ENCODE data around the gene BMI1. TPM values are rescaled to one million over a fixed set of nuclear protein-coding genes. Genes with fewer than 3 reads are reported as not detected.

Gene BMI1
- total and polyA plus RNA-seq, 2 donors (not counting 3 experiments of a cell fraction or from before 2014, with no cell fraction given), result 12.0 to 25.1 TPM

DNA sequence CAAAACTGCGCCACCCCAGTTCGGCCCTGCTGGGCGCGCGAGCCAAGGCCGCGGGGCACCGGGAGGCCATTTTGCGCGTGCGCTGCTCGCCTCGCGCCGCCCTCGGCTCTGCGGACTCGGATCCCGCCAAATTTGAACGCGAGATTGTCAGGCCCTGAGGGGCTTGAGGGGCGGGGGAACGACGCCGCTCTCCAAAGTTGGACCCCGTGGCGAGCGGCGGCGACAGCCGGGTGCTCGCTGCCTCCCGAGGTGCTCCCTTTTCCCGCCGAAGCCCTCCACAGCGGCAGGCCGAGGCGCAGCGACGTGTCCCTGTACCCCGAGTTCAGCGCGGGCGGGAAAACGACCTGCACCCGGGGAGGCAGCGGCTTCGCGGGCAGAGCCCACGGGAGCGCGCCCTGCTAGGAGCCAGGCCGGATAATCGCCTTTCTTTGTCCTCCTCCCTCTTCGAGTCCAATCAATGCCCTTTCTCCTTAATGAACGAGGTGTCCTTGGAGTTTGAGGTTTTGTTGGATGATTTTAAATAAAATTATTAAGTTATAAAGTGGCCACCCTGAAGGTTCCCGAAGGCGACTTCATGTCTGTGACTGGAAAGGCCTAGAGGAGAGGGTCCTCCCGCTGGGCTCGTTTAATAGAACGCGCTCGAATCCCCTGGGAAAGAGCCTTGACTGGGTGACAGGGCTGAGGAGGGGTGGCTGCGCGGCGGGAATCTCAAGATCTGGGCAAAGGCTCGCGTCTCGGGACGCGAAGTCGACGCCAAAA is 13.7 kb downstream of the BMI1 start:
- H3K27me3 ChIP-seq (ENCODE audit: control insufficient read depth in 2 of 2, insufficient read depth in 2 of 2, low read length in 2 of 2), result peaks cover 52 to 64% of the 10 kb centered on the region in 2 experiments
- POLR2A ChIA-PET, result no interaction called here
- peak overlapping the region; percentile 79 for H2AFZ ChIP-seq (ENCODE audit: low read depth, low read length)

GRCh38 chr10:22335173-22335933 is 14.5 kb downstream of the BMI1 start:
- CTCF ChIA-PET, result no interaction called here
- TF ChIP-seq POLR2A (IDR thresholded peaks at IDR 0.05; ENCODE audit: low read depth, low read length) (no peak), MYC (IDR thresholded peaks at IDR 0.05; ENCODE audit: low read depth, low read length) (no peak), GATA2 (IDR thresholded peaks at IDR 0.05; ENCODE audit: insufficient read depth, insufficient read length, low read depth, low read length) (no peak), POLR2AphosphoS5 (IDR thresholded peaks at IDR 0.05; ENCODE audit: insufficient read depth, low read depth, low read length) (no peak), EZH2 (IDR thresholded peaks at IDR 0.05; ENCODE audit: borderline replicate concordance, low read depth, low read length, severe bottlenecking) (peak; percentile 98)
- TF ChIP-seq, protein P1, sequence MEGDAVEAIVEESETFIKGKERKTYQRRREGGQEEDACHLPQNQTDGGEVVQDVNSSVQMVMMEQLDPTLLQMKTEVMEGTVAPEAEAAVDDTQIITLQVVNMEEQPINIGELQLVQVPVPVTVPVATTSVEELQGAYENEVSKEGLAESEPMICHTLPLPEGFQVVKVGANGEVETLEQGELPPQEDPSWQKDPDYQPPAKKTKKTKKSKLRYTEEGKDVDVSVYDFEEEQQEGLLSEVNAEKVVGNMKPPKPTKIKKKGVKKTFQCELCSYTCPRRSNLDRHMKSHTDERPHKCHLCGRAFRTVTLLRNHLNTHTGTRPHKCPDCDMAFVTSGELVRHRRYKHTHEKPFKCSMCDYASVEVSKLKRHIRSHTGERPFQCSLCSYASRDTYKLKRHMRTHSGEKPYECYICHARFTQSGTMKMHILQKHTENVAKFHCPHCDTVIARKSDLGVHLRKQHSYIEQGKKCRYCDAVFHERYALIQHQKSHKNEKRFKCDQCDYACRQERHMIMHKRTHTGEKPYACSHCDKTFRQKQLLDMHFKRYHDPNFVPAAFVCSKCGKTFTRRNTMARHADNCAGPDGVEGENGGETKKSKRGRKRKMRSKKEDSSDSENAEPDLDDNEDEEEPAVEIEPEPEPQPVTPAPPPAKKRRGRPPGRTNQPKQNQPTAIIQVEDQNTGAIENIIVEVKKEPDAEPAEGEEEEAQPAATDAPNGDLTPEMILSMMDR (IDR thresholded peaks at IDR 0.05; ENCODE audit: extremely low read depth in 1 of 2, insufficient read depth in 1 of 2, low read depth in 1 of 2, low read length in 2 of 2), result peak in 1 of 2 donors; percentile 2
- TF ChIP-seq, protein P2, sequence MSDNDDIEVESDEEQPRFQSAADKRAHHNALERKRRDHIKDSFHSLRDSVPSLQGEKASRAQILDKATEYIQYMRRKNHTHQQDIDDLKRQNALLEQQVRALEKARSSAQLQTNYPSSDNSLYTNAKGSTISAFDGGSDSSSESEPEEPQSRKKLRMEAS (IDR thresholded peaks at IDR 0.05; ENCODE audit: insufficient read depth, insufficient read length), result peak; percentile 39
- FAIRE-seq (no peak), DNase-seq (ENCODE audit: low read depth, low spot score) (peak; percentile 40)
- no peak overlapping the region for H3K27ac ChIP-seq (ENCODE audit: insufficient read depth, low read depth, low read length)
- H2AFZ ChIP-seq (ENCODE audit: low read depth, low read length), result peak overlapping the region; percentile 78
- peak overlapping the region in 2 of 3 experiments; percentile 23 to 35 for H3K4me3 ChIP-seq (replicated peaks in 1 of 3; ENCODE audit: insufficient read depth in 1 of 3, low read depth in 1 of 3, low read length in 3 of 3)
- H3K9me1 ChIP-seq (replicated peaks; ENCODE audit: control insufficient read depth, extremely low read depth, insufficient read depth, low read length), result no peaks in the 10 kb centered on the region
- intact Hi-C loops (cut with micrococcal nuclease), result loop anchor here (1.0 kb wide), 1 partner anchor 9 kb away; no protein-coding TSS in a partner anchor
- BruUV-seq (replicated peaks), result no TSS peak
- H3K79me2 ChIP-seq (ENCODE audit: control insufficient read depth, insufficient read depth, low read length), result no peaks in the 10 kb centered on the region
- POLR2A ChIA-PET, result no interaction called here
- no peaks in the 10 kb centered on the region for H3K9me3 ChIP-seq (replicated peaks; ENCODE audit: control insufficient read depth, insufficient read depth, low read length)
- peaks cover 52 to 69% of the 10 kb centered on the region in 2 experiments for H3K27me3 ChIP-seq (ENCODE audit: control insufficient read depth in 2 of 2, insufficient read depth in 2 of 2, low read length in 2 of 2)
- H3K4me1 ChIP-seq (ENCODE audit: control insufficient read depth, extremely low read depth, insufficient read depth, low read length), result peaks cover 17% of the 10 kb centered on the region
- H3K36me3 ChIP-seq (ENCODE audit: control insufficient read depth in 2 of 2, extremely low read depth in 1 of 2, insufficient read depth in 2 of 2, low read length in 2 of 2), result no peaks in the 10 kb centered on the region
- no peak overlapping the region for H3K9ac ChIP-seq (replicated peaks; ENCODE audit: extremely low read depth, insufficient read depth, low read length)
- H3K4me2 ChIP-seq (ENCODE audit: insufficient read depth, low read length), result peak overlapping the region; percentile 43
- no peaks in the 10 kb centered on the region for H4K20me1 ChIP-seq (replicated peaks; ENCODE audit: control insufficient read depth, extremely low read depth, insufficient read depth, low read length)
- dilution Hi-C loops (cut with MboI; ENCODE audit: extremely low pct_ligation_motif_present, low sequenced_read_pairs), result no loop called here

More for the DNA sequence above, 13.7 kb downstream of the BMI1 start:
- peaks cover 11% of the 10 kb centered on the region for H3K4me1 ChIP-seq (ENCODE audit: control insufficient read depth, extremely low read depth, insufficient read depth, low read length)
- DNase-seq (ENCODE audit: low read depth, low spot score) (no peak), FAIRE-seq (no peak)
- H3K36me3 ChIP-seq (ENCODE audit: control insufficient read depth in 2 of 2, extremely low read depth in 1 of 2, insufficient read depth in 2 of 2, low read length in 2 of 2), result peaks cover 2 to 3% of the 10 kb centered on the region in 2 experiments
- H3K27ac ChIP-seq (ENCODE audit: insufficient read depth, low read depth, low read length), result no peak overlapping the region
- no peaks in the 10 kb centered on the region for H3K9me1 ChIP-seq (replicated peaks; ENCODE audit: control insufficient read depth, extremely low read depth, insufficient read depth, low read length)
- CTCF ChIA-PET, result no interaction called here
- H3K9ac ChIP-seq (replicated peaks; ENCODE audit: extremely low read depth, insufficient read depth, low read length), result no peak overlapping the region
- BruUV-seq (replicated peaks), result no TSS peak
- H3K4me3 ChIP-seq (replicated peaks in 1 of 3; ENCODE audit: insufficient read depth in 1 of 3, low read depth in 1 of 3, low read length in 3 of 3), result peak overlapping the region in 2 of 3 experiments; percentile 23 to 35
- TF ChIP-seq POLR2AphosphoS5 (IDR thresholded peaks at IDR 0.05; ENCODE audit: insufficient read depth, low read depth, low read length), result no peak
- TF ChIP-seq, protein P2 (IDR thresholded peaks at IDR 0.05; ENCODE audit: insufficient read depth, insufficient read length), result peak; percentile 47
- H3K79me2 ChIP-seq (ENCODE audit: control insufficient read depth, insufficient read depth, low read length), result no peaks in the 10 kb centered on the region
- no peaks in the 10 kb centered on the region for H4K20me1 ChIP-seq (replicated peaks; ENCODE audit: control insufficient read depth, extremely low read depth, insufficient read depth, low read length)
- dilution Hi-C loops (cut with MboI; ENCODE audit: extremely low pct_ligation_motif_present, low sequenced_read_pairs), result no loop called here
- no peaks in the 10 kb centered on the region for H3K9me3 ChIP-seq (replicated peaks; ENCODE audit: control insufficient read depth, insufficient read depth, low read length)
- H3K4me2 ChIP-seq (ENCODE audit: insufficient read depth, low read length), result peak overlapping the region; percentile 43
- intact Hi-C loops (cut with micrococcal nuclease), result loop anchor here (1.0 kb wide), 1 partner anchor 8 kb away; no protein-coding TSS in a partner anchor

Measured in endothelial cell of umbilical vein (primary cell).